ENCODE results near the gene KIF11.

- no peak for TF ChIP-seq POLR2A (IDR thresholded peaks at IDR 0.05; ENCODE audit: low read length)
- no peak for TF ChIP-seq GATA1 (IDR thresholded peaks at IDR 0.05; ENCODE audit: low read depth, low read length)
Measured at GRCh38 chr10:92544296-92544695, 48.6 kb upstream of the KIF11 start.

Measured in erythroblast (primary cell).